Suprapubic skin (tissue), 4 donors: ENCODE results near the gene STK31. TPM values are rescaled to one million over a fixed set of nuclear protein-coding genes. Genes with fewer than 3 reads are reported as not detected.

ENCODE experiments used
- DNase-seq, 2 donors: peaks; one replicate each; pipeline ENCODE4 v3.0.0-alpha.2; 2019; ENCODE audit warnings: low spot score in 2 of 2
- H3K27ac ChIP-seq: fragments of 200-600 bp; sonication (generic); one replicate; pipeline ENCODE4 v1.5.1; 2019
- H3K27me3 ChIP-seq: fragments of 200-600 bp; sonication (generic); one replicate; pipeline ENCODE4 v1.5.1; 2019
- H3K36me3 ChIP-seq: fragments of 200-600 bp; sonication (generic); one replicate; pipeline ENCODE4 v1.5.1; 2019
- H3K4me1 ChIP-seq: fragments of 200-600 bp; sonication (generic); one replicate; pipeline ENCODE4 v1.5.1; 2019
- H3K4me3 ChIP-seq: fragments of 200-600 bp; sonication (generic); one replicate; pipeline ENCODE4 v1.5.1; 2019; ENCODE audit warnings: mild to moderate bottlenecking
- H3K9me3 ChIP-seq: fragments of 200-600 bp; sonication (generic); one replicate; pipeline ENCODE4 v1.5.1; 2019
- EP300 ChIP-seq: sonication (generic); formaldehyde crosslinking; IDR thresholded peaks from one replicate; pipeline ENCODE4 v1.6.1; 2017; ENCODE audit warnings: antibody characterized with exemption
- POLR2A ChIP-seq, 2 donors: fragments of 450-650 bp; IDR thresholded peaks; one replicate each; pipeline ENCODE4 v1.6.1; 2017; ENCODE audit warnings: antibody characterized with exemption in 2 of 2, mild to moderate bottlenecking in 2 of 2, moderate library complexity in 2 of 2
- POLR2AphosphoS5 ChIP-seq, 3 donors: sonication (generic); formaldehyde crosslinking; IDR thresholded peaks; one replicate each; pipeline ENCODE4 v1.6.1; 2017; ENCODE audit warnings: antibody characterized with exemption in 3 of 3
- WGBS: methylation state at CpG from one replicate; pipeline ENCODE4 v1.1.5; 2018; 5-methylcytosine and 5-hydroxymethylcytosine counted together
- total RNA-seq, 4 donors: library from RNA; depleted of rRNA; stranded (reverse); fragments of >200 nt; gene quantifications; one replicate each; pipeline ENCODE4 v1.1.0, GENCODE V29; 2016
- TF ChIP-seq, protein P1 (sequence below), 2 donors: fragments of 200-600 bp in 1 of 2; fragments of 450-650 bp in 1 of 2; sonication (generic) in 1 of 2; IDR thresholded peaks; one replicate each; pipeline ENCODE4 v1.5.1; 2016 to 2019; ENCODE audit warnings: antibody characterized with exemption in 2 of 2, mild to moderate bottlenecking in 1 of 2, moderate library complexity in 1 of 2

STK31 gene
- total RNA-seq, 4 donors from 2014 or later = 0.91 to 1.0 TPM; not detected in 2

DNA sequence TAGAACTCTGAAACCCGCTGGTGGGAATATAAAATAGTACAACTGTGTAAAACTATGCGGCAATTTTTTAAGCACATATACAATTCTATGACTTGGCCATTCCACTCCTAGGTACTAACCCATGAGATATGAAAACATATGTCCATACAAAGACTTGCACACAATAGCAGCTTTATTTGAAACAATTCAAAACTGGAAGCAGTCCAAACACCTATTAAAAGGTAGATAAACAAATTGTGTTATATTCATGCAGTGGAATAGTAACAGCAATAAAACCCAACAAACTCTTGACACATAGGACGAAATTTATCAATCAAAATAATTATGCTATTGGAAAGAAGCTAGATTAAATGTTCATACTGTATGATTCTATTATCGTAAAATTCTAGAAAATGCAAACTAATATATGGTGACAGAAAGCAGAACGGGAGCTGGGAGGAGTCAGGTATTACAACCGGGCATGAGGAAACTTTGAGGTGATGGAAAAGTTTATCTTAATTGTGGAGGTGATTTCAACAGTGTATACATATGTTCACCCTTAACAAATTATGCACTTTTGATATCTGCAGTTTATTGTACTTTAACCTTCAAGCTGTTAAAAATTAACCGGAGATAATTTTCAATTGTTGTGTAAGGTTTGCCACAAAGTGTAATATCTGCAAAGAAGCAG lies 803 bp upstream of the STK31 start:
- Histone ChIP-seq H3K4me3 (no peak overlapping the region), H3K27ac (no peak overlapping the region), H3K36me3 (peaks cover 16% of the 10 kb centered on the region), H3K27me3 (no peaks in the 10 kb centered on the region), H3K9me3 (no peaks in the 10 kb centered on the region), H3K4me1 (no peaks in the 10 kb centered on the region)
- WGBS = 73% methylated on average over 7 of the region's 7 CpGs
- DNase-seq = no peak
- TF ChIP-seq EP300 (no peak), POLR2AphosphoS5 (IDR thresholded peaks at IDR 0.05) (no peak), POLR2A (IDR thresholded peaks at IDR 0.05) (no peak)
- TF ChIP-seq, protein P1, sequence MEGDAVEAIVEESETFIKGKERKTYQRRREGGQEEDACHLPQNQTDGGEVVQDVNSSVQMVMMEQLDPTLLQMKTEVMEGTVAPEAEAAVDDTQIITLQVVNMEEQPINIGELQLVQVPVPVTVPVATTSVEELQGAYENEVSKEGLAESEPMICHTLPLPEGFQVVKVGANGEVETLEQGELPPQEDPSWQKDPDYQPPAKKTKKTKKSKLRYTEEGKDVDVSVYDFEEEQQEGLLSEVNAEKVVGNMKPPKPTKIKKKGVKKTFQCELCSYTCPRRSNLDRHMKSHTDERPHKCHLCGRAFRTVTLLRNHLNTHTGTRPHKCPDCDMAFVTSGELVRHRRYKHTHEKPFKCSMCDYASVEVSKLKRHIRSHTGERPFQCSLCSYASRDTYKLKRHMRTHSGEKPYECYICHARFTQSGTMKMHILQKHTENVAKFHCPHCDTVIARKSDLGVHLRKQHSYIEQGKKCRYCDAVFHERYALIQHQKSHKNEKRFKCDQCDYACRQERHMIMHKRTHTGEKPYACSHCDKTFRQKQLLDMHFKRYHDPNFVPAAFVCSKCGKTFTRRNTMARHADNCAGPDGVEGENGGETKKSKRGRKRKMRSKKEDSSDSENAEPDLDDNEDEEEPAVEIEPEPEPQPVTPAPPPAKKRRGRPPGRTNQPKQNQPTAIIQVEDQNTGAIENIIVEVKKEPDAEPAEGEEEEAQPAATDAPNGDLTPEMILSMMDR (IDR thresholded peaks at IDR 0.05) = no peak

DNA sequence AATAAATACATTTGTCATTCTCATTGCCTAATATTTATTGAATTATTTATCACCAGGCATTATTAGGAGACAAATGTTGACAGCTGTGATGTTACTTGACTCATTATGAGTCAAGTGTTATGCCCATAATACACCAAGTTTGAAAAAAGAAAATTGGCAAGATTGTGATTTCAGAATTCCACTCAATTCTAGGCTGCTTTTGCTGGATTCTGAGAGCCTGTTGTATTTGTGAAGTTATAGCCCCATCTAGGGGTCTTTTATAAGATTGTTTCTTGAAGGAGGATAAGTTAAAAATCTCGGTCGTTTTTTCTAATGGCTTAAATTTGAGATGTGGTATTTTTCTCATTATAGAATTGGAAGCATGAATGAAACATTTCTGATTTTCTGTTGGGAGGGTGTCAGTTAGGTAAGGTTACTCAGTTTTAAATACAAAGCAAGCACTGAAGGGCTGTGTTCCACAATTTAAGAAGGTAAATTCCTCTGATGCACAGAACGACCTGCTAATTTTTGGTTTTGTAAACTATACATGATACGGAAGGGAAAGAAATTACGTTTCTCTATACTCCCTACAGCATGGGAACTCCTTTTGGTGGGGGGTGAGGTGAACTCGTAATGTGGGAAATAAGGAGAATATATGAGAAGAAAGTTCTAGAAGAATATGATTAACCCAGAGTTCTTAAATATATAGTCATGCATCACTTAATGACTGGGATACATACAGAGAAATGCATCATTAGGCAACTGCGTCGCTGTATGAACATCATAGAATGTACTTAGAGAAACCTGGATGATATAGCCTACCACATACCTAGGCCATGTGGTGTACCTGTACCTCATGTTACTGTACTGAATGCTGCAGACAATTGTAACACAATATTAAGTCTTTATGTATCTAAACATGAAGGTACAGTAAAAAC lies 2.6 kb downstream of the STK31 start:
- Histone ChIP-seq H3K27ac (no peak overlapping the region), H3K9me3 (no peaks in the 10 kb centered on the region), H3K36me3 (no peaks in the 10 kb centered on the region), H3K4me3 (no peak overlapping the region), H3K4me1 (no peaks in the 10 kb centered on the region), H3K27me3 (no peaks in the 10 kb centered on the region)
- WGBS = 57% methylated on average over 8 of the region's 8 CpGs
- TF ChIP-seq, protein P1 (IDR thresholded peaks at IDR 0.05) = peak in 1 of 2 donors; percentile 32
- TF ChIP-seq EP300 = no peak
- DNase-seq = no peak

DNA sequence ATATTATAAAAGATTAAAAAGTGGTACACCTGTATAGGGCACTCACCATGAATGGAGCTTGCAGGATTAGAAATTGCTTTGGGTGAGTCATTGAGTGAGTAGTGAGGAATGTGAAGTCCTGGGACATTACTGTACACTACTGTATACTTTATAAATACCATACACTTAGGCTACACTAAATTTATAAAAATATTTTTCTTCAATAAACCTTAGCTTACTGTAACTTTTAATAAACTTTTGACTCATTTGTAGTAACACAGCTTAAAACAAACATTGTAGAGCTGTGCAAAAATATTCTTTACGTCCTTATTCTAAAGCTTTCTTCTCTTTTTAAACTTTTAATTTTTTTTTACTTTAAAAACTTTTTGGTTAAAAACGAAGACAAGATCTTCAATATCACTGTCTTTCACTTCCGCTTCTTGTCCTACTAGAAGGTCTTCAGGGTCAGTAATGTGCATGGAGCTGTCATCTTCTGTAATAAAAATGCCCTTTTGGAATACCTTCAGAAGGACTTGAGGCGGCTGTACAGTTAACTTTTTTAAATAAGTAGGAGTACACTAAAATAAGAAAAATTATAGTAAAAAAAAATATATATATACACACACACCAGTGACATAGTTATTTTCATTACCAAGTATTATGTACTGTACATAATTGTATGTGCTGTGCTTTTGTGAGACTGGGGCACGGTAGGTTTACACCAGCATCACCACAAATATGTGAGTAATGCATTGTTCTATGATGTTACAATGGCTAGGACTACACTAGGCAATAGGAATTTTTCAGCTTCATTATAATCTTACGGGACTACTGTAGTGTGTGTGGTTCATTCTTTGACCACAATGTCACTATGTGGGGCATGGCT lies 3.5 kb downstream of the STK31 start:
- no peak for DNase-seq
- H3K4me3 ChIP-seq = no peak overlapping the region
- H3K27me3 ChIP-seq = no peaks in the 10 kb centered on the region
- no peaks in the 10 kb centered on the region for H3K4me1 ChIP-seq
- 64% methylated on average over 6 of the region's 6 CpGs for WGBS
- H3K9me3 ChIP-seq = no peaks in the 10 kb centered on the region
- no peak overlapping the region for H3K27ac ChIP-seq
- TF ChIP-seq EP300 = no peak
- TF ChIP-seq, protein P1 (IDR thresholded peaks at IDR 0.05) = no peak
- no peak for TF ChIP-seq POLR2A (IDR thresholded peaks at IDR 0.05)
- TF ChIP-seq POLR2AphosphoS5 (IDR thresholded peaks at IDR 0.05) = no peak
- H3K36me3 ChIP-seq = no peaks in the 10 kb centered on the region

DNA sequence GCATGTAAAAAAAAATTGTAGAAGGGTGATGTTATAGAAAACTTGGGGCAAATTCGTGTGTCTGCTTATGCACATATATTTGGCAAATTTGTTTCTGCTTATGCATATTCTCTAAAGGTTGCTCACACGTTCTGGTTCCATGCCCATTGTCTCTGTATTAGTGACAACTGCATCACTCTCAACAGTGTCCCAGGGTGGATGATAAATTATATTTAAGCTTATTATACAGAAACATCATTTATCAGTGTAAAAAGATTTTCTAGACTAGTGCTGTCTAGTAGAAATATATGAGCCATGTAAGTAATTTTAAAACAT lies 4.1 kb downstream of the STK31 start:
- 46% methylated on average over 2 of the region's 2 CpGs for WGBS
- DNase-seq = no peak
- no peak overlapping the region for H3K4me3 ChIP-seq
- no peaks in the 10 kb centered on the region for H3K36me3 ChIP-seq
- no peaks in the 10 kb centered on the region for H3K9me3 ChIP-seq
- TF ChIP-seq POLR2A (IDR thresholded peaks at IDR 0.05) = no peak
- no peak for TF ChIP-seq EP300
- TF ChIP-seq POLR2AphosphoS5 (IDR thresholded peaks at IDR 0.05) = no peak
- TF ChIP-seq, protein P1 (IDR thresholded peaks at IDR 0.05) = no peak
- no peaks in the 10 kb centered on the region for H3K27me3 ChIP-seq
- H3K27ac ChIP-seq = no peak overlapping the region
- H3K4me1 ChIP-seq = no peaks in the 10 kb centered on the region
